Lower leg skin (tissue), 3 donors: ENCODE measurements around the gene CCDC88C.

Experiments used
- POLR2A ChIP-seq, 2 donors: fragments of 450-650 bp; IDR thresholded peaks; one replicate each; pipeline ENCODE4 v1.6.1; 2016 to 2017; ENCODE audit warnings: antibody characterized with exemption in 2 of 2, mild to moderate bottlenecking in 1 of 2, moderate library complexity in 1 of 2
- TF ChIP-seq, protein P1 (sequence below), 3 donors: fragments of 450-650 bp; IDR thresholded peaks; one replicate each; pipeline ENCODE4 v1.5.1; 2016; ENCODE audit warnings: antibody characterized with exemption in 3 of 3, mild to moderate bottlenecking in 3 of 3, moderate library complexity in 2 of 3

DNA sequence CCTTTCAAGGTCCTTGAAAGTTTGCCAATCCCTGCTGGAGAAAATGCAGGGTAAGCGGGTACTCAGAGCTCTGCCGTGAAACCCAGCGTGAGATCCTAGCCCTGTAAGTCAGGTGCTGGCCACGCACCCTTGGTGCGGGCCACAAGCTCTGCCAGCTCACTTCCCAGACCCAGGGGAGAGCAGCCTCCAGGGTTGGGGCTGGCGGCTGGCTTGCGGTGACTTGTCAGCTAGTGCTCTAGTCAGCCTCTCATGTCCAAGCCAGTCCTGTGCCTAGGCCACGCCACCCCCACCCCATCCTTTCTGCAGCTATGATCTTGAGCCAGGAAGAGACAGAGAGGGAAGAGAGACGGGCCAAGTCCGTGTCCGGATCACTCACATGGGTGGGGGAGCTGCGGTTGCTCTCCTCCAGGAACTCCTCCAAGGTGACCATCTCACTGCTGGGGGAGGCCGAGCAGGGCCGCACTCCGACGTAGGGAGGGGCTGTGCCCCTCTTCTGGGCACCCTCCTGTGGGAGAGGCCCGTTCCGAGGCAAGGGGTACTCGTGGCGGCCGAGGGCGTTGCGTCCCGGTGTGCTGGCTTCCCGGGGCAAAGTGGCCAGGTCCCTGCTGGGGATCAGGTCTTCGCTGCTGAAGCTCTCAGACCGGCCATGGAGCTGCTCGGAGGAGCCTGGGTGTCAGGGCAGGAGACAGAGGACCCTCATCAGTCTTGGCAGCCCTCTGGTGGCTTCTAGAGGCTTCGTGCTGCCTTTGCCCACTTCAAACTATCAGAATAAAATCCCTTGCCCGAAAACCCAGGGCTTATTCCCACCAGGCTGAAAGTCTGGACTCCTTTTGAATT is 139.9 kb downstream of the CCDC88C start:
- TF ChIP-seq, protein P1, sequence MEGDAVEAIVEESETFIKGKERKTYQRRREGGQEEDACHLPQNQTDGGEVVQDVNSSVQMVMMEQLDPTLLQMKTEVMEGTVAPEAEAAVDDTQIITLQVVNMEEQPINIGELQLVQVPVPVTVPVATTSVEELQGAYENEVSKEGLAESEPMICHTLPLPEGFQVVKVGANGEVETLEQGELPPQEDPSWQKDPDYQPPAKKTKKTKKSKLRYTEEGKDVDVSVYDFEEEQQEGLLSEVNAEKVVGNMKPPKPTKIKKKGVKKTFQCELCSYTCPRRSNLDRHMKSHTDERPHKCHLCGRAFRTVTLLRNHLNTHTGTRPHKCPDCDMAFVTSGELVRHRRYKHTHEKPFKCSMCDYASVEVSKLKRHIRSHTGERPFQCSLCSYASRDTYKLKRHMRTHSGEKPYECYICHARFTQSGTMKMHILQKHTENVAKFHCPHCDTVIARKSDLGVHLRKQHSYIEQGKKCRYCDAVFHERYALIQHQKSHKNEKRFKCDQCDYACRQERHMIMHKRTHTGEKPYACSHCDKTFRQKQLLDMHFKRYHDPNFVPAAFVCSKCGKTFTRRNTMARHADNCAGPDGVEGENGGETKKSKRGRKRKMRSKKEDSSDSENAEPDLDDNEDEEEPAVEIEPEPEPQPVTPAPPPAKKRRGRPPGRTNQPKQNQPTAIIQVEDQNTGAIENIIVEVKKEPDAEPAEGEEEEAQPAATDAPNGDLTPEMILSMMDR (IDR thresholded peaks at IDR 0.05): no peak
- TF ChIP-seq POLR2A (IDR thresholded peaks at IDR 0.05): no peak
